Measurements from ENCODE around the gene ARID3A. TPM values are rescaled to one million over a fixed set of nuclear protein-coding genes. Genes with fewer than 3 reads are reported as not detected.

The ARID3A gene
- total RNA-seq, 1 experiment from 2014 or later: 116 TPM

GRCh38 chr19:989381-990081, 63.7 kb downstream of the ARID3A start:
- TF ChIP-seq, protein P1, sequence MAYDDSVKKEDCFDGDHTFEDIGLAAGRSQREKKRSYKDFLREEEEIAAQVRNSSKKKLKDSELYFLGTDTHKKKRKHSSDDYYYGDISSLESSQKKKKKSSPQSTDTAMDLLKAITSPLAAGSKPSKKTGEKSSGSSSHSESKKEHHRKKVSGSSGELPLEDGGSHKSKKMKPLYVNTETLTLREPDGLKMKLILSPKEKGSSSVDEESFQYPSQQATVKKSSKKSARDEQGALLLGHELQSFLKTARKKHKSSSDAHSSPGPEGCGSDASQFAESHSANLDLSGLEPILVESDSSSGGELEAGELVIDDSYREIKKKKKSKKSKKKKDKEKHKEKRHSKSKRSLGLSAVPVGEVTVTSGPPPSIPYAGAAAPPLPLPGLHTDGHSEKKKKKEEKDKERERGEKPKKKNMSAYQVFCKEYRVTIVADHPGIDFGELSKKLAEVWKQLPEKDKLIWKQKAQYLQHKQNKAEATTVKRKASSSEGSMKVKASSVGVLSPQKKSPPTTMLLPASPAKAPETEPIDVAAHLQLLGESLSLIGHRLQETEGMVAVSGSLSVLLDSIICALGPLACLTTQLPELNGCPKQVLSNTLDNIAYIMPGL (CRISPR knock-in tag; IDR thresholded peaks at IDR 0.05): peak; percentile 22; the same call in 1 of the 2 replicates
- 0 out of 2 replicates have a peak, but pooled peaks have one; percentile 35 for TF ChIP-seq RELA (CRISPR knock-in tag; IDR thresholded peaks at IDR 0.05; ENCODE audit: borderline replicate concordance)
- TF ChIP-seq, protein P2, sequence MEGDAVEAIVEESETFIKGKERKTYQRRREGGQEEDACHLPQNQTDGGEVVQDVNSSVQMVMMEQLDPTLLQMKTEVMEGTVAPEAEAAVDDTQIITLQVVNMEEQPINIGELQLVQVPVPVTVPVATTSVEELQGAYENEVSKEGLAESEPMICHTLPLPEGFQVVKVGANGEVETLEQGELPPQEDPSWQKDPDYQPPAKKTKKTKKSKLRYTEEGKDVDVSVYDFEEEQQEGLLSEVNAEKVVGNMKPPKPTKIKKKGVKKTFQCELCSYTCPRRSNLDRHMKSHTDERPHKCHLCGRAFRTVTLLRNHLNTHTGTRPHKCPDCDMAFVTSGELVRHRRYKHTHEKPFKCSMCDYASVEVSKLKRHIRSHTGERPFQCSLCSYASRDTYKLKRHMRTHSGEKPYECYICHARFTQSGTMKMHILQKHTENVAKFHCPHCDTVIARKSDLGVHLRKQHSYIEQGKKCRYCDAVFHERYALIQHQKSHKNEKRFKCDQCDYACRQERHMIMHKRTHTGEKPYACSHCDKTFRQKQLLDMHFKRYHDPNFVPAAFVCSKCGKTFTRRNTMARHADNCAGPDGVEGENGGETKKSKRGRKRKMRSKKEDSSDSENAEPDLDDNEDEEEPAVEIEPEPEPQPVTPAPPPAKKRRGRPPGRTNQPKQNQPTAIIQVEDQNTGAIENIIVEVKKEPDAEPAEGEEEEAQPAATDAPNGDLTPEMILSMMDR (IDR thresholded peaks at IDR 0.05): 0 out of 2 replicates have a peak, but pooled peaks have one; percentile 20
- no peak for TF ChIP-seq ZNF671 (CRISPR knock-in tag; IDR thresholded peaks at IDR 0.05)
- TF ChIP-seq, protein P3, sequence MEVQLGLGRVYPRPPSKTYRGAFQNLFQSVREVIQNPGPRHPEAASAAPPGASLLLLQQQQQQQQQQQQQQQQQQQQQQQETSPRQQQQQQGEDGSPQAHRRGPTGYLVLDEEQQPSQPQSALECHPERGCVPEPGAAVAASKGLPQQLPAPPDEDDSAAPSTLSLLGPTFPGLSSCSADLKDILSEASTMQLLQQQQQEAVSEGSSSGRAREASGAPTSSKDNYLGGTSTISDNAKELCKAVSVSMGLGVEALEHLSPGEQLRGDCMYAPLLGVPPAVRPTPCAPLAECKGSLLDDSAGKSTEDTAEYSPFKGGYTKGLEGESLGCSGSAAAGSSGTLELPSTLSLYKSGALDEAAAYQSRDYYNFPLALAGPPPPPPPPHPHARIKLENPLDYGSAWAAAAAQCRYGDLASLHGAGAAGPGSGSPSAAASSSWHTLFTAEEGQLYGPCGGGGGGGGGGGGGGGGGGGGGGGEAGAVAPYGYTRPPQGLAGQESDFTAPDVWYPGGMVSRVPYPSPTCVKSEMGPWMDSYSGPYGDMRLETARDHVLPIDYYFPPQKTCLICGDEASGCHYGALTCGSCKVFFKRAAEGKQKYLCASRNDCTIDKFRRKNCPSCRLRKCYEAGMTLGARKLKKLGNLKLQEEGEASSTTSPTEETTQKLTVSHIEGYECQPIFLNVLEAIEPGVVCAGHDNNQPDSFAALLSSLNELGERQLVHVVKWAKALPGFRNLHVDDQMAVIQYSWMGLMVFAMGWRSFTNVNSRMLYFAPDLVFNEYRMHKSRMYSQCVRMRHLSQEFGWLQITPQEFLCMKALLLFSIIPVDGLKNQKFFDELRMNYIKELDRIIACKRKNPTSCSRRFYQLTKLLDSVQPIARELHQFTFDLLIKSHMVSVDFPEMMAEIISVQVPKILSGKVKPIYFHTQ (CRISPR knock-in tag; IDR thresholded peaks at IDR 0.05): no peak
- H3K9me3 Mint-ChIP-seq: no peaks in the 10 kb centered on the region

GRCh38 chr19:990119-990571, 64.3 kb downstream of the ARID3A start:
- ChIA-PET POLR2A (interaction anchor here (0.5 kb wide), 1 partner anchor 229 kb away, joined by 6 read pairs; no protein-coding TSS in a partner anchor), CTCF (interaction anchor here (1.4 kb wide), 1 partner anchor 19 kb away, joined by 3 read pairs; no protein-coding TSS in a partner anchor)
- no peaks in the 10 kb centered on the region for H3K9me3 Mint-ChIP-seq
- H3K4me1 Mint-ChIP-seq: peaks cover under 1% of the 10 kb centered on the region; the same call in 1 of the 2 replicates
- H3K36me3 Mint-ChIP-seq: peaks cover 18% of the 10 kb centered on the region
- H3K27me3 Mint-ChIP-seq (ENCODE audit: low read depth): no peaks in the 10 kb centered on the region
- DNase-seq (ENCODE audit: low spot score) (peak; percentile 13), ATAC-seq (no peak)
- TF ChIP-seq ZNF532 (CRISPR knock-in tag; IDR thresholded peaks at IDR 0.05; ENCODE audit: borderline replicate concordance) (no peak), ESRRA (CRISPR knock-in tag; IDR thresholded peaks at IDR 0.05; ENCODE audit: borderline replicate concordance) (no peak), IRF2 (CRISPR knock-in tag; IDR thresholded peaks at IDR 0.05; ENCODE audit: borderline replicate concordance, low read depth) (no peak)
- H3K4me3 Mint-ChIP-seq: no peak overlapping the region
- no peak overlapping the region for H3K27ac Mint-ChIP-seq

More at GRCh38 chr19:989381-990081, 63.7 kb downstream of the ARID3A start:
- CTCF ChIA-PET: interaction anchor here (1.5 kb wide), 1 partner anchor 19 kb away, joined by 3 read pairs; no protein-coding TSS in a partner anchor
- H3K27me3 Mint-ChIP-seq (ENCODE audit: low read depth): no peaks in the 10 kb centered on the region
- ATAC-seq (peak; percentile 28), DNase-seq (ENCODE audit: low spot score) (peak; percentile 62)
- H3K36me3 Mint-ChIP-seq: peaks cover 18% of the 10 kb centered on the region
- H3K27ac Mint-ChIP-seq: no peak overlapping the region
- H3K4me1 Mint-ChIP-seq: peaks cover 6% of the 10 kb centered on the region
- no peak overlapping the region for H3K4me3 Mint-ChIP-seq
- POLR2A ChIA-PET: no interaction called here

Data from WTC11 (cell line).